Progenitor cell of endocrine pancreas (in vitro differentiated cells): Measurements from ENCODE around the gene PPME1. TPM values are rescaled to one million over a fixed set of nuclear protein-coding genes. Genes with fewer than 3 reads are reported as not detected.

ENCODE experiments used
- DNase-seq: peaks from one replicate; pipeline ENCODE4 v3.0.0; 2021; ENCODE audit warnings: low spot score; ENCODE audit not compliant: unreplicated experiment
- H3K27ac Mint-ChIP-seq: 2 replicates; pipeline ENCODE4 v1.8.0; 2021; ENCODE audit warnings: mild to moderate bottlenecking, moderate library complexity, mixed read lengths
- H3K27me3 Mint-ChIP-seq: 2 replicates; pipeline ENCODE4 v1.8.0; 2021; ENCODE audit warnings: mixed read lengths
- H3K36me3 Mint-ChIP-seq: 2 replicates; pipeline ENCODE4 v1.8.0; 2022; ENCODE audit warnings: mixed read lengths; ENCODE audit not compliant: insufficient read depth
- H3K4me1 Mint-ChIP-seq: 2 replicates; pipeline ENCODE4 v1.8.0; 2021; ENCODE audit warnings: low read depth, mixed read lengths
- H3K4me3 Mint-ChIP-seq: 2 replicates; pipeline ENCODE4 v1.8.0; 2021; ENCODE audit warnings: low read depth, mild to moderate bottlenecking, moderate library complexity, mixed read lengths
- H3K9me3 Mint-ChIP-seq: 2 replicates; pipeline ENCODE4 v1.8.0; 2021; ENCODE audit warnings: low read depth, mixed read lengths
- total RNA-seq: library from RNA; stranded (reverse); gene quantifications from 2 replicates; pipeline ENCODE4 v1.2.1, GENCODE V29; 2021
- TF ChIP-seq, protein P1 (sequence below): fragments of 200-600 bp; sonication (generic); IDR thresholded peaks from one replicate; pipeline ENCODE4 v1.5.0; 2021; ENCODE audit warnings: antibody characterized with exemption, mild to moderate bottlenecking; ENCODE audit not compliant: unreplicated experiment

PPME1 gene
- total RNA-seq, 1 donor from 2014 or later: 45.9 TPM

DNA sequence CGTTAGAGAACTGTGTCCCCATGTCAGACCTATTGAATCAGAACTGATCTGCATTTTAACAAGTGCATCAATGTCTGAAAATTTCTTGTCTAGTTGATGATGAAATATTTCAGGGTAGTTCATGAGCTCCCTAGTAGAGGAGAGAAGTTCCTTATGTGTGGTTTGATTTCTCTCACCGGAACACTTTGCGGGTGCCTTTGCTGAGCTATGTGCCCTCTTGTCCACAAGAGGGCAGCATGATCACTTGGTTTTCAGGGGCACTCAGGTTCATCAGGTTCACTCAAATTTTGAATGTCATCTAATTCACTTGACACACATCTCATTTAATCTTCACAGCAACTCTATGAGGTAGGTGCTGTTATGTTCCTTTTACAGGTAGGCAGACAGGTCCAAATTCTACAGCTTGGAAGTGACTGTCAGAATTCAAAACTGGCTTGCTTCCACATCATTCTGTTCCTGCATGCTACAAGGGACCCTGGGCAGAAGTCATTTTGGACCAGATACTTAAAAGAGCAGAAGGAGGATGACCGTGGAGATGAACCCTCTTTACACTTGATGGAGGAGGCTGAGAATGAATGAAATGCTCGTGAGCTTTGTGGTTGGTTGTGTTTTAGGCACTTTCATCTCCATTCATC lies 84.8 kb downstream of the PPME1 start:
- Mint-ChIP-seq H3K4me3 (no peak overlapping the region), H3K27me3 (no peaks in the 10 kb centered on the region), H3K27ac (no peak overlapping the region), H3K9me3 (no peaks in the 10 kb centered on the region), H3K36me3 (peaks cover 10% of the 10 kb centered on the region), H3K4me1 (no peaks in the 10 kb centered on the region)
- TF ChIP-seq, protein P1, sequence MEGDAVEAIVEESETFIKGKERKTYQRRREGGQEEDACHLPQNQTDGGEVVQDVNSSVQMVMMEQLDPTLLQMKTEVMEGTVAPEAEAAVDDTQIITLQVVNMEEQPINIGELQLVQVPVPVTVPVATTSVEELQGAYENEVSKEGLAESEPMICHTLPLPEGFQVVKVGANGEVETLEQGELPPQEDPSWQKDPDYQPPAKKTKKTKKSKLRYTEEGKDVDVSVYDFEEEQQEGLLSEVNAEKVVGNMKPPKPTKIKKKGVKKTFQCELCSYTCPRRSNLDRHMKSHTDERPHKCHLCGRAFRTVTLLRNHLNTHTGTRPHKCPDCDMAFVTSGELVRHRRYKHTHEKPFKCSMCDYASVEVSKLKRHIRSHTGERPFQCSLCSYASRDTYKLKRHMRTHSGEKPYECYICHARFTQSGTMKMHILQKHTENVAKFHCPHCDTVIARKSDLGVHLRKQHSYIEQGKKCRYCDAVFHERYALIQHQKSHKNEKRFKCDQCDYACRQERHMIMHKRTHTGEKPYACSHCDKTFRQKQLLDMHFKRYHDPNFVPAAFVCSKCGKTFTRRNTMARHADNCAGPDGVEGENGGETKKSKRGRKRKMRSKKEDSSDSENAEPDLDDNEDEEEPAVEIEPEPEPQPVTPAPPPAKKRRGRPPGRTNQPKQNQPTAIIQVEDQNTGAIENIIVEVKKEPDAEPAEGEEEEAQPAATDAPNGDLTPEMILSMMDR: peak; percentile 93
- no peak for DNase-seq

DNA sequence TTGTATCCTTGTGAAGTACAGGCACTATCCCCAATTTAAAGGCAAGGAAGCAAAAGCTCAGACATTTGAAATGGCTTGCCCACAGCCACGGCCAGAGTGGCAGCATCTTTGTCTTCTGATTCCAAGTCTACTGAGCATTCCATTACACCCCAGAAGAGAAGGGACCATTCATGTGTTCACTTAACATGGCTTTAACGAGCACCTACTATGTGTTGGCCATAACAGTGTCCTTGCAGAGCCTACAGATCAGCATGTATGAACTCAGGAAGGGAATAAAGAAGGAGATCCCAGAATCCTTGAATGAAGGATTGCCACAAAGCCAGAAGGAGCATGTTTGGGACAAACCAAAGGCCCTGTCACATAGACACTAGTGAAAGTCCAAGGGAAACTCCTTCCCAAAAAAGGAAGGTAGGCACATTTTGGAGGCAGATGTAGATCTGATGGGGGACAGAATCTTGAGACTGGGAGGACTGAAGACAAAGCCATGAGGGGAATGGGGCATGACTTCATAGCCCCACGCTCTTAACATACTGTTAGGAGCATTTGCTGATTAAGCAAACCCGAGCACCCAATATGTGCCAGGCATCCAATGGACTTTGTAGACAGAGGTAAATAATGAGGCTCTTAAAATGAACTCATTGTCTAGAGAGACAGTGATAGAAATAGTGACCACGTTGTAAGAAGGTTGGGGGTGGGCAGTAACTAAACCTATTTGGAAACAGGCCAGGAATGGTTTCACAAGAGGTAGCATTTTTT lies 85.5 kb downstream of the PPME1 start:
- no peak for DNase-seq
- Mint-ChIP-seq H3K27me3 (no peaks in the 10 kb centered on the region), H3K4me1 (no peaks in the 10 kb centered on the region), H3K27ac (no peak overlapping the region), H3K4me3 (no peak overlapping the region), H3K9me3 (no peaks in the 10 kb centered on the region), H3K36me3 (peaks cover 10% of the 10 kb centered on the region)
- TF ChIP-seq, protein P1: no peak

DNA sequence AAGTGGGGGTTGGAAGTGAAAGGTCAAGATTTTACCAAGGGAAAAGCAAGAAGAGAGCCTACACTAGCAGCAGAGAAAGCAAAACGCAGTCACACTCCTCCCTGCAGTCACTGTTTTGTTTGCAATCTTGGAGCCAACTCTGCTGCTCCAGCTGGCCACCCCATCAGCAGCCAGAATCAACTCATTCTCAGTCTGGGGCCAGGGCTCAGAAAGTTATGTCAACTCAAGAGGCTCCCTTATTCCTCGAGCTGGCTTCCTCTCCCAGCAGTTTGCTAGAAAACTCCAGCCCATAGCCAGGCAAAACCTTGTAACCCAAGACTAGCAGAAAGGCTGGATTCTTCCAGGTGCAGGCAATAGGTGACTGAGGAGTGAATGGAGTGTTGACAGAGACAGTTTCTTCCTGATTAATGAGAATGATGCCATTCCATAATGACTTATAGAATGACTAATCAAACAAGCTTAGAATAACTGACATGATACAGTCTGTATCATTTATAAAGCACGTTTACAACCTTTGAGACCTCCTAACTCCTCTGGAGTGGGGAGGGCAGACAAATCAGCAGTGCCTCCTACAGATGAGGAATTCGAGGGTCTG lies 87.0 kb downstream of the PPME1 start:
- Mint-ChIP-seq H3K27me3 (peaks cover 3% of the 10 kb centered on the region), H3K36me3 (peaks cover 10% of the 10 kb centered on the region), H3K4me1 (no peaks in the 10 kb centered on the region), H3K27ac (peak overlapping the region; percentile 27), H3K9me3 (no peaks in the 10 kb centered on the region), H3K4me3 (no peak overlapping the region)
- TF ChIP-seq, protein P1: no peak
- DNase-seq: no peak

DNA sequence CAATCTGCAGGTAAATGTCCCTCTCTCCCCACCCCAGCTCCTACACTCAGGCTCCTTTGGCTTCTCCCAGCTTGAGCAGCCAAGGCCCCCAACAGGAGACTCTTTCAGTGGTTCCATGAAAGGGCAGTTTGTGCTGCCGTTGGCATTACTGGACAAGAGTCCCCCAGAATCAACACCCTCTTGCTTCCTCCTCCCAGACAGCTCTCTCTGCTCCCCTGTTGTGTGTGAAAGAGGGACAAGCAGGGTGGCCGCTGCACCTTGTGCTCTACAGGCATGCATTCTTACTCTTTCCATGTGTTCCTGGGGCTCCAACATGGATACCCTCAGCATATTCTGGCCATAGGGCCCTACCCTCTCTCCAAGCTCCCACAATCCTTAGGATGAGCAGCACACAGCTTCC lies 91.6 kb downstream of the PPME1 start:
- TF ChIP-seq, protein P1: no peak
- DNase-seq: no peak
- Mint-ChIP-seq H3K4me1 (no peaks in the 10 kb centered on the region), H3K27ac (no peak overlapping the region), H3K4me3 (no peak overlapping the region), H3K9me3 (no peaks in the 10 kb centered on the region), H3K36me3 (no peaks in the 10 kb centered on the region), H3K27me3 (peaks cover 6% of the 10 kb centered on the region)

DNA sequence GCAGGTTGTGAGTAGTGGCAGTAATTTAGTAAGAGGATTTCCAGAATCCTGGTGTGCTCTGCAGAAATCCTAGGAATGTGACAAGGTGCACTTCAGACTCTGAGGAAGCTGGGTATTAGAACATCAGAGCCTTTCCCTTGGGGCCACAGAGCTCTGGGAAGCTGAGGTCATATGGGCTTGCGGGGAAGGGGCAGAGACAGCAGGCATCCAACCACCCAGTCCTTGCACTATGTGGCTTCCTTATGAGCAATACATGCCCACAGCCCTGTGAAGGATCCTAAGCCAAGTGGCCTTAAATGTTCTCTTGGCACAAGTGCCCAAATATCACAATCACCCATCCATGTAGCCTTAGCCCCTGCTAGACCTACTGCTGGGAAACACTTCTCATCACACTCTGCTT lies 94.2 kb downstream of the PPME1 start:
- H3K27ac Mint-ChIP-seq: no peak overlapping the region
- TF ChIP-seq, protein P1: no peak
- no peaks in the 10 kb centered on the region for H3K9me3 Mint-ChIP-seq
- H3K36me3 Mint-ChIP-seq: no peaks in the 10 kb centered on the region
- no peak overlapping the region for H3K4me3 Mint-ChIP-seq
- DNase-seq: no peak
- peaks cover 23% of the 10 kb centered on the region for H3K27me3 Mint-ChIP-seq
- H3K4me1 Mint-ChIP-seq: no peaks in the 10 kb centered on the region
